Common myeloid progenitor, CD34-positive (primary cell): Measurements from ENCODE around the gene AKAP17A.
A peak's percentile ranks its signal among the peaks of the same experiment; 100 is the strongest.

ENCODE experiments used
- CTCF ChIA-PET: fragments of 350-600 bp; sonication (Branson Sonifier 250); formaldehyde crosslinking; loops from one replicate; lab custom pipeline; 2021; ENCODE audit warnings: antibody characterized with exemption; lab: Charles Lee
- POLR2A ChIA-PET: fragments of 350-600 bp; sonication (Branson Sonifier 250); formaldehyde crosslinking; loops from one replicate; lab custom pipeline; 2021; ENCODE audit warnings: antibody characterized with exemption; lab: Charles Lee
- DNase-seq, 3 donors: peaks; one replicate each; pipeline versions ENCODE4 v3.0.0 to v3.0.0-alpha.2; 2013
- H3K27ac ChIP-seq, 2 experiments: 1 replicate in 1 of 2; 2 replicates in 1 of 2; pipeline ENCODE4 v1.7.0; 2013; ENCODE audit warnings: inconsistent platforms in 2 of 2, low read length in 2 of 2, mild to moderate bottlenecking in 2 of 2, low read depth in 1 of 2, moderate library complexity in 1 of 2; ENCODE audit not compliant: severe bottlenecking in 2 of 2, insufficient read depth in 1 of 2, poor library complexity in 1 of 2
- H3K27me3 ChIP-seq, 5 experiments: replicated peaks in 2 of 5; 1 replicate in 3 of 5; 2 replicates in 2 of 5; pipeline versions ENCODE4 v1.6.1 to v1.7.0; 2013; ENCODE audit warnings: low read length in 4 of 5, mild to moderate bottlenecking in 2 of 5, moderate library complexity in 2 of 5, inconsistent platforms in 1 of 5; ENCODE audit not compliant: insufficient read depth in 5 of 5, control insufficient read depth in 4 of 5
- H3K36me3 ChIP-seq, 4 experiments: 1 replicate in 2 of 4; 2 replicates in 2 of 4; pipeline versions ENCODE4 v1.6.1 to v1.7.0; 2013; ENCODE audit warnings: low read length in 3 of 4, control low read depth in 1 of 4, mild to moderate bottlenecking in 1 of 4; ENCODE audit not compliant: control insufficient read depth in 4 of 4, insufficient read depth in 4 of 4
- H3K4me1 ChIP-seq, 4 experiments: 1 replicate in 3 of 4; 2 replicates in 1 of 4; pipeline versions ENCODE4 v1.6.1 to v1.7.1; 2013; ENCODE audit warnings: low read length in 3 of 4, mild to moderate bottlenecking in 3 of 4, control low read depth in 1 of 4, inconsistent platforms in 1 of 4, moderate library complexity in 1 of 4; ENCODE audit not compliant: control insufficient read depth in 4 of 4, insufficient read depth in 4 of 4; ENCODE audit errors: control extremely low read depth in 1 of 4
- H3K4me3 ChIP-seq, 7 experiments: 1 replicate in 4 of 7; 2 replicates in 3 of 7; pipeline versions ENCODE4 v1.5.1 to v1.7.0; 2013; ENCODE audit warnings: mild to moderate bottlenecking in 7 of 7, low read length in 6 of 7, moderate library complexity in 6 of 7, inconsistent platforms in 2 of 7, low read depth in 2 of 7, control low read depth in 1 of 7; ENCODE audit not compliant: insufficient read depth in 4 of 7, control insufficient read depth in 1 of 7; ENCODE audit errors: extremely low read depth in 1 of 7
- H3K9me3 ChIP-seq, 5 experiments: 1 replicate in 4 of 5; 2 replicates in 1 of 5; pipeline versions ENCODE4 v1.6.1 to v1.7.1; 2013; ENCODE audit warnings: low read length in 4 of 5, mild to moderate bottlenecking in 2 of 5, inconsistent platforms in 1 of 5, low read depth in 1 of 5, moderate library complexity in 1 of 5; ENCODE audit not compliant: control insufficient read depth in 4 of 5, insufficient read depth in 2 of 5; ENCODE audit errors: control extremely low read depth in 1 of 5
- WGBS: methylation state at CpG from one replicate; pipeline ENCODE4 v1.1.5; 2013; ENCODE audit not compliant: insufficient coverage; 5-methylcytosine and 5-hydroxymethylcytosine counted together

The AKAP17A gene

DNA sequence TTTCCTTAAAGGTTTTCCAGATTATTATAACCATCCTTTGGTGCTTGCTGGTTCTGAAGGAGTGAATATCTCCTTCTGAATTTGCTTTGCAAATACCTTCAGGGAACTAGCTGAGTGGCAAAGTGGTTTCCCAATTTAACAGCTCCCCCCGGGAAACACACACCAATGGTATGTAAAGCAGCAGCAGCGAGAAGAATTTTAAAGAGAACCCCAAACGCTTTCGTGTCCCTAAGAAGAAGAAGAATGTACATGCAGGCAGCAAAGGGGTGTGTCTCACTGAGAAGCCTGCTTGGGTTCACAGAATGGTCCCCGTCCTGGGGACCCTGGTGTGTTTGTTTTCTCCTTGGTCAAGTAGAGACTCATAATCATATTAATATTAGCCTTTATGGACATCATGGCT is 4.2 kb upstream of the AKAP17A start:
- Histone ChIP-seq H3K27me3 (no peaks in the 10 kb centered on the region), H3K4me1 (peaks cover 2 to 14% (median 5%) of the 10 kb centered on the region in 4 experiments), H3K9me3 (no peaks in the 10 kb centered on the region), H3K27ac (peak overlapping the region in 1 of 2 experiments; percentile 29), H3K36me3 (peaks cover 0 to 3% (median 0%) of the 10 kb centered on the region in 4 experiments), H3K4me3 (no peak overlapping the region)
- WGBS: 68% methylated on average over 3 of the region's 5 CpGs
- POLR2A ChIA-PET: no interaction called here
- DNase-seq: no peak
- CTCF ChIA-PET: no interaction called here

DNA sequence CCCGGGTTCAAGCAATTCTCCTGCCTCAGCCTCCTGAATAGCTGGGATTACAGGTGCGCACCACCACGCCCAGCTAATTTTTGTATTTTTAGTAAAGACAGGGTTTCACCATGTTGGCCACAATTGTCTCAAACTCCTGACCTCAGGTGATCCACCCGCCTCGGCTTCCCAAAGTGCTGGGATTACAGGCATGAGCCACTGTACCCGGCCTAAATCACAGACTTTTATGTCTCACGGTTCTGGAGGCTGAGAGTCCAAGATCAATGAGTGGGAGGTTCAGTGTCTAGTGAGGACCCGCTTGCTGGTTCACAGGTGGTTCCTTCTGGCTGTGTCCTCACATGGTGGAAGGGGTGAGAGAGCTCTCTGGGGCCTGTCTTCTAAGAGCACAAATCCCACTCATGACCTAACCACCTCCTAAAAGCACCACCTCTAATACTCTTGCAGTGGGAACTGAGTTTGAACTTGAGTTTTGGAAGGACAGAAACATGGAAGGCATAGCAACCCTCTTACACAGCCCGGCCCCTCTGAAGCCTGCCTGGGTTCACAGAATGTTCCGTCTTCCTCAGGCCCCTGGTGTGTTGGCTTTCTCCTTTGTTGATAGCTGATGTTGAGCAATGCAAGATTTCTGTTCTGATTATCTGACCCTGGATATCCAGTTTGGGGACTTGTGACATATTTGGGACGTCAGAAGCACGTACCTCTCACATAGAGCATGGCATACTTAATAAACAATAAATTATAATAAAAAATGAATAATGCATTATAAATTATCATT is 1.9 kb upstream of the AKAP17A start:
- H3K27me3 ChIP-seq: no peaks in the 10 kb centered on the region
- peaks cover 2 to 30% (median 22%) of the 10 kb centered on the region in 4 experiments for H3K4me1 ChIP-seq
- no peaks in the 10 kb centered on the region for H3K9me3 ChIP-seq
- CTCF ChIA-PET: no interaction called here
- WGBS: 97% methylated on average over 5 of the region's 12 CpGs
- POLR2A ChIA-PET: no interaction called here
- peaks cover 4 to 17% (median 8%) of the 10 kb centered on the region in 4 experiments for H3K36me3 ChIP-seq
- H3K27ac ChIP-seq: no peak overlapping the region
- peak in 1 of 3 donors; percentile 42 for DNase-seq
- no peak overlapping the region for H3K4me3 ChIP-seq

DNA sequence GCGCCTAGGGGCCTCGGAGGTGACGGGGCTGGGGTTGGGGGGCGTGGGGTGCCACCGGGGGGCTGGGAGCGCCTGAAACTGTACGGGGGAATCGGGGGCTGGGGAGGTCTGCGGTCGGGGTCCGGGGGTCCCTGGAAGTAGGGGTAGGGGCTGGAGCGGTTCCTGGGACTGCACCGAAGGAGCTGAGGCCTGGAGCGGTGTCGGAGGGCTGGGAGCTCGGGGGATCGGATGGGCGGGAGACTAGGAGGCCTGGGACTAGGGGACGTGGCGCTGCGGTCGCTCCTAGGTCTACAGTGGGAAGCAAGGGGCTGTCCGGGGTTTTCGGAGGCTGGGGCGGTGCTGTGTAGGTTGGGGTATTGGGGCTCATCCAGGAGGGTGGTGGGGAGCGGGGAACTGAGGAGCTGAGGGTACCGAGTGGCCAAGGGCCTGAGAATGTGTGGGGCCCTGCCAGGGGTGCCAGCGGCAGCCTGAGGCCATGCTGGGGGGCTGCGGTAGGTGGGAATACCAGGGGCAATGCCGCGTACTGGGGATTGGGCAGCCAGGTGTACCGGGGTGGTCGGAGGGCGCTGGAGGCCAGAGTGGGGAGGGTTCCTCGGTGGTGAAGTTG is 562 bp downstream of the AKAP17A start:
- Histone ChIP-seq H3K4me3 (peak overlapping the region; percentile 76 to 97 (median 86)), H3K4me1 (peaks cover 0 to 28% (median 21%) of the 10 kb centered on the region in 4 experiments), H3K9me3 (no peaks in the 10 kb centered on the region), H3K36me3 (peaks cover 8 to 37% (median 29%) of the 10 kb centered on the region in 4 experiments), H3K27me3 (no peaks in the 10 kb centered on the region), H3K27ac (peak overlapping the region; percentile 95 to 97)
- CTCF ChIA-PET: no interaction called here
- POLR2A ChIA-PET: no interaction called here
- no peak for DNase-seq
- WGBS: 0% methylated on average over 16 of the region's 35 CpGs

DNA sequence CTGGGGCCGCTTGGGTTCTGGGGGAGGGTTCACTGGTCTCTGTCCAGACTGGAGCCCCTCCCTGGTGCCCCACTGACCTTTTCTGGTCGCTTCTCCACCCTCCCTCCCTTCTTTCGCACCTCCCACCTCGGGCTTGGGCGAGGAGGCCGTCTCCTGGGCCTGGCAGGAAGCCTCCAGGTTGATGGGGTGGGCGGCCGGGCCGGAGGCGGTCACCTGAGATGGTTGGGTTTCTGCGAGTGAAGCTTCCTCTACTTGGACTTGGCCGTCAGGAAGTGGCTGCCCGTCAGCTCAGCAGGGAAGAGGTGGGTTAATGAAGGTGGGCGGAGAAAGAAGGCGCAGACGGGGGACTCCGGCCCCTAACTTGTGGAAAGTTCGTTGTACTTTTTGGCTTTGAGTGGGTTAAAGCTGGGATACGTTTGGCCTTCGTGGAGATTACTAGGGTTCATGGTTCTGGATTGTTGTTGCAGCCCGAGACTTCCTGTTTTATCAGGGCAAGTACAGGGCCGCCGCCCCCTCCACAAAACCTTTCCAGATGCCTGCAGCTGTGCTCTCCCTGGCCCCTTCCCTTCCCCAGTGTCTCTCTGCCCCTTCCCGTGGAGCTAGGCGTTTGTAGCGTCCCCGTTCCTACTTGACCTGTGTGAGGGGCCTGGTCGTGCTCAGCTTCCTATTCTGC is 1.2 kb downstream of the AKAP17A start:
- Histone ChIP-seq H3K36me3 (peaks cover 8 to 44% (median 35%) of the 10 kb centered on the region in 4 experiments), H3K27ac (peak overlapping the region; percentile 95 to 97), H3K4me1 (peaks cover 0 to 23% (median 20%) of the 10 kb centered on the region in 4 experiments), H3K27me3 (no peaks in the 10 kb centered on the region), H3K9me3 (no peaks in the 10 kb centered on the region), H3K4me3 (peak overlapping the region; percentile 76 to 97 (median 86))
- WGBS: under 1% methylated on average over 23 of the region's 28 CpGs
- POLR2A ChIA-PET: no interaction called here
- CTCF ChIA-PET: no interaction called here
- peak in 2 of 3 donors; percentile 69 to 77 for DNase-seq

DNA sequence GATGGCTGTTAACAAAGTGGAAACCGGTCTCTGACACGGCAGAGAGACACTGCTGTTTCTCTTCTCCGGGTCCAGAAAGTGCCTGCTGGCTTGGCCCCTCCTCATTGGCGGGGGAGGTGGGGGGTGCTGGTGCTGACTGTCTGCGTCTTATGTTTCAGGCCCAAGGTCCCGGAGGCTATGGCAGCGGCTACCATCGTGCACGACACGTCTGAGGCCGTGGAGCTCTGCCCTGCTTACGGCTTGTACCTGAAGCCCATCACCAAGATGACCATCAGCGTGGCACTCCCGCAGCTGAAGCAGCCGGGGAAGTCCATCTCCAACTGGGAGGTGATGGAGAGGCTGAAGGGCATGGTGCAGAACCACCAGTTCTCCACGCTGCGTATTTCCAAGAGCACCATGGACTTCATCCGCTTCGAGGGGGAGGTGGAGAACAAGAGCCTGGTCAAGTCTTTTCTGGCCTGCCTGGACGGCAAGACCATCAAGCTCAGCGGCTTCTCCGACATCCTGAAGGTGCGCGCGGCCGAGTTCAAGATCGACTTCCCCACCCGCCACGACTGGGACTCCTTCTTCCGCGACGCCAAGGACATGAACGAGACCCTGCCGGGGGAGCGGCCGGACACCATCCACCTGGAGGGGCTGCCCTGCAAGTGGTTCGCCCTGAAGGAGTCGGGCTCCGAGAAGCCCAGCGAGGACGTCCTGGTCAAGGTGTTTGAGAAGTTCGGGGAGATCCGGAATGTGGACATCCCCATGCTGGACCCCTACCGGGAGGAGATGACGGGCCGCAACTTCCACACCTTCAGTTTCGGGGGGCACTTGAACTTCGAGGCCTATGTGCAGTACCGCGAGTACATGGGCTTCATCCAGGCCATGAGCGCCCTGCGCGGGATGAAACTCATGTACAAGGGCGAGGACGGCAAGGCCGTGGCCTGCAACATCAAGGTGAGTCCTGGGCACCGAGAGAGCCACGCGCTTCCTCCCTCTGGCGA is 2.2 kb downstream of the AKAP17A start:
- ChIA-PET POLR2A (no interaction called here), CTCF (no interaction called here)
- H3K36me3 ChIP-seq: peaks cover 8 to 53% (median 42%) of the 10 kb centered on the region in 4 experiments
- peak overlapping the region; percentile 64 to 97 for H3K27ac ChIP-seq
- 93% methylated on average over 57 of the region's 60 CpGs for WGBS
- H3K9me3 ChIP-seq: no peaks in the 10 kb centered on the region
- H3K4me3 ChIP-seq: peak overlapping the region; percentile 76 to 97 (median 86)
- H3K27me3 ChIP-seq: no peaks in the 10 kb centered on the region
- no peak for DNase-seq
- H3K4me1 ChIP-seq: peaks cover 0 to 30% (median 22%) of the 10 kb centered on the region in 4 experiments

DNA sequence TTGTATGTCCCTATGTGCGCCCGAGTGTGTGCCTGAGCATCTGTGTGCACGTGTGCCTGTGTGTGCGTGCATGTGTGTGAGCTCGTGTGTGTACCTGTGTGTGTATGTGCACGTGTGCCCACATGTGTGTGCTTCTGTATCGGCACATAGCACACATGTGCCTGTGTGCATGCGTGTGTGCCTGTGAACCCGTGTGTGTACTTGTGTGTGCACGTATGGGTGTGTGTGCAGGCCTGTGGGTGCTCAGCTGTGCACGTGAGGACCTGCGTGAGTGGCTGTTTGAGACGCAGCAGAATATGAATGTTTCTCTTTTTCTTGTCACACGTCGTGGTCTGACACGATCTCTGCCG is 4.3 kb downstream of the AKAP17A start:
- ChIA-PET CTCF (no interaction called here), POLR2A (no interaction called here)
- Histone ChIP-seq H3K27ac (no peak overlapping the region), H3K4me1 (peaks cover 0 to 31% (median 19%) of the 10 kb centered on the region in 4 experiments), H3K36me3 (peaks cover 12 to 75% (median 56%) of the 10 kb centered on the region in 4 experiments), H3K4me3 (no peak overlapping the region), H3K9me3 (peaks cover 0 to 3% (median under 1%) of the 10 kb centered on the region in 5 experiments), H3K27me3 (no peaks in the 10 kb centered on the region)
- 98% methylated on average over 16 of the region's 17 CpGs for WGBS
- DNase-seq: no peak
